ENCODE results near the gene SNX10. TPM values are rescaled to one million over a fixed set of nuclear protein-coding genes. Genes with fewer than 3 reads are reported as not detected.

Gene SNX10
- total RNA-seq, 3 donors from 2014 or later (not counting 1 experiment from before 2014, with no cell fraction given) = 17.2 to 26.8 (median 21.3) TPM

GRCh38 chr7:26307226-26307625 lies 15.6 kb downstream of the SNX10 start:
- no peak overlapping the region for H3K4me3 Mint-ChIP-seq
- peaks cover 5% of the 10 kb centered on the region for H3K36me3 ChIP-seq (ENCODE audit: control insufficient read depth, insufficient read depth, low read length)
- no peaks in the 10 kb centered on the region for H3K27me3 Mint-ChIP-seq (ENCODE audit: low read depth in 2 of 2)
- H3K4me1 ChIP-seq (ENCODE audit: control insufficient read depth, insufficient read depth, low read length) = peaks cover 12% of the 10 kb centered on the region
- H3K4me3 ChIP-seq (ENCODE audit: low read length) = no peak overlapping the region
- H3K9me3 ChIP-seq (ENCODE audit: control insufficient read depth, insufficient read depth, low read length) = no peaks in the 10 kb centered on the region
- H3K4me1 Mint-ChIP-seq = peaks cover 19 to 46% of the 10 kb centered on the region in 2 donors
- no peaks in the 10 kb centered on the region for H3K9me3 Mint-ChIP-seq
- no peaks in the 10 kb centered on the region for H3K27me3 ChIP-seq (ENCODE audit: control insufficient read depth, insufficient read depth, low read length)
- H3K36me3 Mint-ChIP-seq = no peaks in the 10 kb centered on the region
- H3K27ac ChIP-seq (ENCODE audit: low read length) = no peak overlapping the region
- H3K27ac Mint-ChIP-seq = peak overlapping the region in 1 of 2 donors; percentile 58
- DNase-seq (no peak), ATAC-seq (peak in 1 of 3 donors; percentile 43)
- intact Hi-C loops (cut with micrococcal nuclease) = no loop called here
- 95% methylated on average over 6 of the region's 6 CpGs for WGBS (ENCODE audit: insufficient coverage)
- no peak for TF ChIP-seq CTCF (IDR thresholded peaks at IDR 0.05)

- Histone ChIP-seq H3K4me1 (ENCODE audit: control insufficient read depth, insufficient read depth, low read length) (peaks cover 12% of the 10 kb centered on the region), H3K27me3 (ENCODE audit: control insufficient read depth, insufficient read depth, low read length) (no peaks in the 10 kb centered on the region), H3K4me3 (ENCODE audit: low read length) (no peak overlapping the region), H3K36me3 (ENCODE audit: control insufficient read depth, insufficient read depth, low read length) (peaks cover 5% of the 10 kb centered on the region), H3K9me3 (ENCODE audit: control insufficient read depth, insufficient read depth, low read length) (no peaks in the 10 kb centered on the region), H3K27ac (ENCODE audit: low read length) (no peak overlapping the region)
- Mint-ChIP-seq H3K4me1 (peaks cover 15 to 42% of the 10 kb centered on the region in 2 donors), H3K36me3 (no peaks in the 10 kb centered on the region), H3K4me3 (no peak overlapping the region), H3K27me3 (ENCODE audit: low read depth in 2 of 2) (no peaks in the 10 kb centered on the region), H3K27ac (peak overlapping the region in 1 of 2 donors; percentile 58), H3K9me3 (no peaks in the 10 kb centered on the region)
- ATAC-seq (no peak), DNase-seq (no peak)
- 96% methylated on average over 1 of the region's 1 CpG for WGBS (ENCODE audit: insufficient coverage)
- no peak for TF ChIP-seq CTCF (IDR thresholded peaks at IDR 0.05)
- intact Hi-C loops (cut with micrococcal nuclease) = no loop called here
These were observed 16.1 kb downstream of the SNX10 start for GRCh38 chr7:26307791-26308190.

GRCh38 chr7:26308551-26308950 lies 16.9 kb downstream of the SNX10 start:
- Histone ChIP-seq H3K4me3 (ENCODE audit: low read length) (no peak overlapping the region), H3K4me1 (ENCODE audit: control insufficient read depth, insufficient read depth, low read length) (peaks cover 9% of the 10 kb centered on the region), H3K9me3 (ENCODE audit: control insufficient read depth, insufficient read depth, low read length) (no peaks in the 10 kb centered on the region), H3K36me3 (ENCODE audit: control insufficient read depth, insufficient read depth, low read length) (peaks cover 2% of the 10 kb centered on the region), H3K27ac (ENCODE audit: low read length) (no peak overlapping the region), H3K27me3 (ENCODE audit: control insufficient read depth, insufficient read depth, low read length) (no peaks in the 10 kb centered on the region)
- H3K4me3 Mint-ChIP-seq = no peak overlapping the region
- intact Hi-C loops (cut with micrococcal nuclease) = no loop called here
- no peaks in the 10 kb centered on the region for H3K36me3 Mint-ChIP-seq
- no peak for TF ChIP-seq CTCF (IDR thresholded peaks at IDR 0.05)
- ATAC-seq (no peak), DNase-seq (no peak)
- H3K27ac Mint-ChIP-seq = no peak overlapping the region
- no peaks in the 10 kb centered on the region for H3K27me3 Mint-ChIP-seq (ENCODE audit: low read depth in 2 of 2)
- peaks cover 15 to 43% of the 10 kb centered on the region in 2 donors for H3K4me1 Mint-ChIP-seq
- no peaks in the 10 kb centered on the region for H3K9me3 Mint-ChIP-seq
- WGBS (ENCODE audit: insufficient coverage) = 92% methylated on average over 4 of the region's 4 CpGs

GRCh38 chr7:26309089-26309488 lies 17.4 kb downstream of the SNX10 start:
- no peak for DNase-seq
- no peaks in the 10 kb centered on the region for H3K27me3 ChIP-seq (ENCODE audit: control insufficient read depth, insufficient read depth, low read length)
- Mint-ChIP-seq H3K27me3 (ENCODE audit: low read depth in 2 of 2) (no peaks in the 10 kb centered on the region), H3K4me1 (peaks cover 17 to 41% of the 10 kb centered on the region in 2 donors), H3K4me3 (no peak overlapping the region), H3K9me3 (no peaks in the 10 kb centered on the region), H3K27ac (no peak overlapping the region), H3K36me3 (no peaks in the 10 kb centered on the region)
- no peaks in the 10 kb centered on the region for H3K9me3 ChIP-seq (ENCODE audit: control insufficient read depth, insufficient read depth, low read length)
- intact Hi-C loops (cut with micrococcal nuclease) = no loop called here
- no peak overlapping the region for H3K4me3 ChIP-seq (ENCODE audit: low read length)
- no peak for ATAC-seq
- H3K4me1 ChIP-seq (ENCODE audit: control insufficient read depth, insufficient read depth, low read length) = peaks cover 14% of the 10 kb centered on the region
- 91% methylated on average over 5 of the region's 5 CpGs for WGBS (ENCODE audit: insufficient coverage)
- no peak for TF ChIP-seq CTCF (IDR thresholded peaks at IDR 0.05)
- peaks cover 2% of the 10 kb centered on the region for H3K36me3 ChIP-seq (ENCODE audit: control insufficient read depth, insufficient read depth, low read length)
- H3K27ac ChIP-seq (ENCODE audit: low read length) = no peak overlapping the region
